Body of pancreas (tissue), 4 donors: ENCODE data around the gene PACRG.

Experiments used
- POLR2A ChIP-seq, 3 donors: fragments of 450-650 bp; IDR thresholded peaks; one replicate each; pipeline ENCODE4 v1.6.1; 2016; ENCODE audit warnings: antibody characterized with exemption in 3 of 3, mild to moderate bottlenecking in 2 of 3
- TF ChIP-seq, protein P1 (sequence below), 7 experiments: fragments of 450-650 bp in 4 of 7; fragments of 200-600 bp in 3 of 7; sonication (generic) in 3 of 7; IDR thresholded peaks; one replicate each; pipeline ENCODE4 v1.5.1; 2016 to 2019; ENCODE audit warnings: antibody characterized with exemption in 7 of 7

- TF ChIP-seq POLR2A (IDR thresholded peaks at IDR 0.05): no peak
- TF ChIP-seq, protein P1, sequence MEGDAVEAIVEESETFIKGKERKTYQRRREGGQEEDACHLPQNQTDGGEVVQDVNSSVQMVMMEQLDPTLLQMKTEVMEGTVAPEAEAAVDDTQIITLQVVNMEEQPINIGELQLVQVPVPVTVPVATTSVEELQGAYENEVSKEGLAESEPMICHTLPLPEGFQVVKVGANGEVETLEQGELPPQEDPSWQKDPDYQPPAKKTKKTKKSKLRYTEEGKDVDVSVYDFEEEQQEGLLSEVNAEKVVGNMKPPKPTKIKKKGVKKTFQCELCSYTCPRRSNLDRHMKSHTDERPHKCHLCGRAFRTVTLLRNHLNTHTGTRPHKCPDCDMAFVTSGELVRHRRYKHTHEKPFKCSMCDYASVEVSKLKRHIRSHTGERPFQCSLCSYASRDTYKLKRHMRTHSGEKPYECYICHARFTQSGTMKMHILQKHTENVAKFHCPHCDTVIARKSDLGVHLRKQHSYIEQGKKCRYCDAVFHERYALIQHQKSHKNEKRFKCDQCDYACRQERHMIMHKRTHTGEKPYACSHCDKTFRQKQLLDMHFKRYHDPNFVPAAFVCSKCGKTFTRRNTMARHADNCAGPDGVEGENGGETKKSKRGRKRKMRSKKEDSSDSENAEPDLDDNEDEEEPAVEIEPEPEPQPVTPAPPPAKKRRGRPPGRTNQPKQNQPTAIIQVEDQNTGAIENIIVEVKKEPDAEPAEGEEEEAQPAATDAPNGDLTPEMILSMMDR (IDR thresholded peaks at IDR 0.05): no peak
Measured at GRCh38 chr6:162921062-162921461, 193.3 kb downstream of the PACRG start.
